Effector CD8-positive, alpha-beta T cell (primary cell): Measurements from ENCODE around the gene AASS.

Source experiments
- DNase-seq: peaks from one replicate; lab custom pipeline; 2025; lab: John Stamatoyannopoulos, UW

AASS gene

DNA sequence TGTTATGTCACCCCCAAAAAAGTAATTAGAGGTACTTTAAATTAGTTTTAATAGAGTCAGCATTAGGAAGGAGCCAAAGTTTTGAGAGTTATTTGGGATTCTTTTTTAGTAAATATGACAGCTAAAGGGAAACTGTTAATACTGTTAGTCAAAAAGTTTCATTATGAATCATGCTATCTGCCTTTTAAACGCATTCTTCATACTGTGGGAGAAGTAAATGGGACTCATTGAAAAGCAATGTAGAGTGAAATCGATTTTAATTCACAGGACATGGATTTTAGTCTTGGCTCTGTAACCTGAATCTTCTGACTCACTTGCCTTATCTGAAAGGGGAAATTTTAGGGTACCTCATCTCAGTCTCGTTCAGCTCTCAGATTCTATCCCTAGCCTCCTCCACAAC, 105.1 kb downstream of the AASS start:
- no peak for DNase-seq

- no peak for DNase-seq
These were observed 105.9 kb downstream of the AASS start for GRCh38 chr7:122038134-122038533.

DNA sequence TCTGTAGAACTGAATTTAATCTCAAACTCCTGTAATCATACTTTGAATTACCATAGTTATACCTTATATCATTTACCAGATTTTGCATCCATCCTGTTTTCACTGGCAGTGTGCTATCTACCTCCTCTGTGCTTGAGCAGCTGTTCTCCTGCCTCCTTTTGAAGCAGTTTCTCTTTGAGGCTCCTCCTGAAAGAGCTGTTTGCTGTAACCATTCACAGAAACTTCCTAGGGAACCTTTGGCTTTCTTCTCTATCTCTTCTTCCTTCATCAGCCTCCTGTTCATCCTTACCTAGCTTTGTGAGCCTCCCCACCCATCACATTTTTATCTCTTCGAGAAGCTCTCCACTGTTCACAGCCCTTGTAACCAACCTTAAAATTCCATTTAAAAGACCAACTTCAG, 108.2 kb downstream of the AASS start:
- DNase-seq = no peak

DNA sequence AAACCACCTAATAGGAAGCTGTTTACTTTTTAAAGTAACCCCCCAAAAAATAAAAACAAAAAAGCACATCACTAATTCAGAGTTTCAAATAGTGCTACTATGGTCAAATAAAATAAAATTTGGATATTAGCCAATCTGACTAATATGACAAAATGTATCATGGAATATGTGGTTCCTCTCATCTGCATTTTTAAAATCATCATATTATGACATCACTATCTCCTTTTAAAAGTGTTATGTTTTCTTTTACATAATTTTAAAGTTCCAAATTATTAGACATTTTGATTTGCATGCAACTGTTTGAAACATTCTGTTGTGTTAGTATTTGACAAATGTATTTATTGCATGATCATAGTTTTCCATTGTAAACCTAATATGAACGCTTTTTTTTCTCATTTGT, 110.4 kb downstream of the AASS start:
- no peak for DNase-seq

DNA sequence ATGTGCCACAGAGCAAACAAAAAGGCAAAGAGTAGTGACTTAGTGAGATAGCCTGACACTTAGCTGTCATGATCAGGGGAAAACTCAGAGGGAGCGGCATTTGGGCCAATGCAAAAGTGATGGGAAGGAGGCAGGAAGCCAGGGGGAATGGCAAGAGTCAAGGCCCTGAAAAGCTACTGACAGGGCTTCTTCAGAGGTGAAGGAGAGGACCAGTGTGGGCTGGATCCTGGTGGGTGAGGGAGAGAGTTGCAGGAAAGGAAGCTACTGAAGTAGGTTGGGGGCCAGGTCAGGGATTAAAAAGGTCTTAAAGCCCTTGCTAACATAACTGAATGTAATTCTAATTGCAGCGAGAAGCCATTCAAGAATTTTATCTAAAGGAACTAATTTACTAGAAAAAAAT, 117.0 kb downstream of the AASS start:
- no peak for DNase-seq
